HepG2 (cell line): ENCODE results near the gene OTUD6A. TPM values are rescaled to one million over a fixed set of nuclear protein-coding genes. Genes with fewer than 3 reads are reported as not detected.
A peak's percentile ranks its signal among the peaks of the same experiment; 100 is the strongest.
"Not testable (repeated sequence)": the region's sequence is repeated elsewhere in the genome, so short reads cannot be mapped to it uniquely, and the experiment has no call there.

ENCODE experiments used
- ATAC-seq: fragments of 200-7000 bp; cut with Tn5 transposase; 3 replicates; pipeline ENCODE4 v1.9.1; 2020; ENCODE audit warnings: mild to moderate bottlenecking, moderate library complexity
- BruUV-seq: library from RNA; stranded (reverse); fragments of 400-500 nt; replicated peaks from 2 replicates; lab custom pipeline; 2021; lab: Mats Ljungman, UMichigan
- CTCF ChIA-PET: fragments of 300-600 bp; formaldehyde crosslinking; extraction: SDS; loops from one replicate; lab custom pipeline; 2021; ENCODE audit warnings: low total read pairs, inconsistent platforms, low intra/inter-chr PET ratio; lab: Yijun Ruan, JAX
- POLR2A ChIA-PET: fragments of 350-600 bp; sonication (Branson Sonifier 250); formaldehyde crosslinking; loops from one replicate; lab custom pipeline; 2020; ENCODE audit warnings: antibody characterized with exemption, inconsistent platforms; lab: Yijun Ruan, JAX
- DNase-seq: peaks from one replicate; pipeline ENCODE4 v3.0.0-alpha.2; 2015; ENCODE audit warnings: low spot score
- FAIRE-seq: peaks from 3 replicates; lab custom pipeline; 2011; peaks lifted over from hg19 to GRCh38; lab: Jason Lieb, UNC
- H2AFZ ChIP-seq: one replicate; pipeline ENCODE4 v1.6.1; 2011; ENCODE audit warnings: low read length, inconsistent platforms
- H3K27ac ChIP-seq: fragments of 300-600 bp; 3 replicates; pipeline ENCODE4 v1.8.0; 2011; ENCODE audit warnings: mixed run types, mild to moderate bottlenecking, mixed read lengths, low read length, inconsistent platforms; ENCODE audit not compliant: insufficient read depth; ENCODE audit errors: extremely low read length
- H3K27me3 ChIP-seq, 2 experiments: fragments of 200-600 bp in 1 of 2; 2 replicates in 1 of 2; 3 replicates in 1 of 2; pipeline versions ENCODE4 v1.6.0 to v1.8.0; 2011; ENCODE audit warnings: low read length in 2 of 2, mild to moderate bottlenecking in 2 of 2, moderate library complexity in 2 of 2, inconsistent platforms in 1 of 2; ENCODE audit not compliant: insufficient read depth in 2 of 2, control insufficient read depth in 1 of 2
- H3K36me3 ChIP-seq, 2 experiments: fragments of 200-600 bp in 1 of 2; replicated peaks in 1 of 2; 2 replicates in 1 of 2; 3 replicates in 1 of 2; pipeline versions ENCODE4 v1.5.1 to v1.8.0; 2011; ENCODE audit warnings: low read length in 2 of 2, inconsistent platforms in 1 of 2; ENCODE audit not compliant: insufficient read depth in 2 of 2, control insufficient read depth in 1 of 2
- H3K4me1 ChIP-seq: 2 replicates; pipeline ENCODE4 v1.5.1; 2012; ENCODE audit warnings: low read length, inconsistent platforms; ENCODE audit not compliant: insufficient read depth
- H3K4me2 ChIP-seq: 2 replicates; pipeline ENCODE4 v1.6.0; 2011; ENCODE audit warnings: low read depth, low read length, inconsistent platforms
- H3K4me3 ChIP-seq, 3 experiments: fragments of 200-600 bp in 1 of 3; sonication (generic), shearing (Covaris generic) in 1 of 3; replicated peaks in 1 of 3; 2 replicates each; pipeline ENCODE4 v1.5.1; 2011 to 2016; ENCODE audit warnings: low read length in 3 of 3, inconsistent platforms in 2 of 3, low read depth in 2 of 3, mild to moderate bottlenecking in 2 of 3, control low read depth in 1 of 3, mixed read lengths in 1 of 3; ENCODE audit not compliant: insufficient read depth in 1 of 3
- H3K79me2 ChIP-seq: one replicate; pipeline ENCODE4 v1.6.1; 2011; ENCODE audit warnings: low read length, inconsistent platforms; ENCODE audit not compliant: insufficient read depth
- H3K9ac ChIP-seq: 2 replicates; pipeline ENCODE4 v1.6.0; 2011; ENCODE audit warnings: mild to moderate bottlenecking, low read depth, low read length, inconsistent platforms; ENCODE audit not compliant: insufficient read depth
- H3K9me3 ChIP-seq: 2 replicates; pipeline ENCODE4 v1.5.1; 2012; ENCODE audit warnings: mild to moderate bottlenecking, low read length
- H4K20me1 ChIP-seq: 2 replicates; pipeline ENCODE4 v1.6.0; 2011; ENCODE audit warnings: inconsistent platforms, mild to moderate bottlenecking, low read length, moderate library complexity; ENCODE audit not compliant: insufficient read depth
- ARID4A ChIP-seq: sonication (generic); formaldehyde crosslinking; IDR thresholded peaks from 2 replicates; pipeline ENCODE4 v1.5.0; 2020; ENCODE audit warnings: mild to moderate bottlenecking, missing genetic modification reagents, borderline replicate concordance
- WGBS: methylation state at CpG from one replicate; pipeline ENCODE4 v1.1.6; 2017; ENCODE audit warnings: low lambda C conversion rate; 5-methylcytosine and 5-hydroxymethylcytosine counted together
- in situ Hi-C: cut with HindIII; loops from 2 replicates; pipeline ENCODE4 v1.10.0; 2017; ENCODE audit warnings: low pct_unique_long_range_greater_than_20kb; ENCODE audit not compliant: extremely low pct_ligation_motif_present
- intact Hi-C: fragments of 100-400 bp; cut with micrococcal nuclease; formaldehyde crosslinking; loops from one replicate; pipeline ENCODE4 v1.10.0; 2022; ENCODE audit not compliant: unreplicated experiment
- microRNA-seq: library from miRNA; unstranded; fragments of <30 nt; microRNA quantifications from one replicate; pipeline ENCODE4, GENCODE V29; 2020
- polyA plus RNA-seq, 8 experiments: library from polyadenylated mRNA; depleted of rRNA in 3 of 8; stranded (reverse) in 7 of 8; unstranded in 1 of 8; fragments of >200 nt; fragmentation: Illumina TruSeq in 4 of 8; extraction: Trizol in 4 of 8; gene quantifications; 2 replicates each; pipeline versions ENCODE4 v1.2.1 to v1.2.3, GENCODE V29; 2011 to 2016; ENCODE audit warnings: low read depth in 4 of 8, missing spikeins in 1 of 8, mixed read lengths in 1 of 8; ENCODE audit not compliant: insufficient read depth in 1 of 8
- small RNA-seq, 3 experiments: library from RNA; depleted of rRNA; stranded (forward); fragments of <200 nt; gene quantifications; one replicate each; pipeline ENCODE3, GENCODE V24; 2012; ENCODE audit warnings: low read depth in 2 of 3, low replicate concordance in 1 of 3; ENCODE audit not compliant: insufficient read length in 3 of 3, insufficient read depth in 2 of 3
- total RNA-seq, 5 experiments: library from RNA; depleted of rRNA; stranded (reverse); fragments of >200 nt; fragmentation: Illumina TruSeq; extraction: Trizol; gene quantifications; 2 replicates each; pipeline ENCODE4 v1.2.3, GENCODE V29; 2016; ENCODE audit warnings: low read depth in 1 of 5

Gene OTUD6A
- total and polyA plus RNA-seq, 2 of the 13 experiments (the other 11 are each of a cell fraction or from before 2014, with no cell fraction given), result not detected

DNA sequence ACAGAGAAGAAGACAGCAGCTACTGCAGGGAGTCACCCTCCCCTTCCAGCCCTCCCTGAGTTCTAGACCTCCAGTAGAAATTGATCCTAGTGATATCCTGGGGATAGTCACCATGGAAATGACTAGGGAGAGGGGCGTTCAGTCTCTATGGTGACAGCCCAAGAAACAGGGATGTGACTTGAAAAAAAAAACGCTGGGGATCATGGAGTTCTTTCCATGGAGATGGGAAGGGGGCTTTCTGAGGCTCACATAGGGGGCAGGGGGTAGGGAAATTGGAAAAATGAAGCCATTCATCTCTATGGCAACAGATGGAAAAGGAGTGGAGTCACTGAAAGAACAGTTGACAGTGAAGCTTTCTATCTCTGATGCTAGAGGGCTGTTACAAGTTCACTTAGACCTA is 43.0 kb downstream of the OTUD6A start:
- no peak for FAIRE-seq
- CTCF ChIA-PET, result no interaction called here

GRCh38 chrX:70111436-70112026 is 49.3 kb downstream of the OTUD6A start:
- H3K4me2 ChIP-seq, H3K36me3 ChIP-seq, H4K20me1 ChIP-seq, CTCF ChIA-PET, DNase-seq, H3K27me3 ChIP-seq, in situ Hi-C loops, H3K9me3 ChIP-seq, ATAC-seq, FAIRE-seq, BruUV-seq, H3K4me1 ChIP-seq, H3K9ac ChIP-seq, H3K27ac ChIP-seq, intact Hi-C loops, H3K79me2 ChIP-seq, POLR2A ChIA-PET, H3K4me3 ChIP-seq, H2AFZ ChIP-seq: not testable (repeated sequence)
- 39% methylated on average over 4 of the region's 4 CpGs for WGBS

More for the DNA sequence above, 43.0 kb downstream of the OTUD6A start:
- Histone ChIP-seq H3K9me3 (no peaks in the 10 kb centered on the region), H3K27ac (no peak overlapping the region), H3K4me1 (no peaks in the 10 kb centered on the region), H3K36me3 (no peaks in the 10 kb centered on the region), H3K79me2 (no peaks in the 10 kb centered on the region), H3K4me2 (no peak overlapping the region), H3K4me3 (no peak overlapping the region), H2AFZ (no peak overlapping the region), H3K27me3 (no peaks in the 10 kb centered on the region), H4K20me1 (no peaks in the 10 kb centered on the region), H3K9ac (no peak overlapping the region)
- no peak for TF ChIP-seq ARID4A (CRISPR knock-in tag)
- DNase-seq, result no peak
- intact Hi-C loops (no loop called here), in situ Hi-C loops (no loop called here)
- no TSS peak for BruUV-seq
- ATAC-seq, result no peak
- 7% methylated on average over 2 of the region's 2 CpGs for WGBS
- POLR2A ChIA-PET, result no interaction called here

Small RNAs within 50 kb of the gene (microRNA-seq; reads per million reads assigned to microRNA genes)
- gene MIR676, result 31.3 reads per million, percentile 61 among the genes with 10 or more reads in this experiment

Small RNAs within 50 kb of the gene (small RNA-seq; reads per million reads assigned to genes)
- 0.51 to 120 (median 66.0) reads per million in 3 experiments for gene MIR676

Other genes starting within 250 kb of the OTUD6A start
- gene AWAT2, start 12.5 kb upstream of the OTUD6A start, total RNA-seq (2016; rRNA removed; fragmentation: Illumina TruSeq; extraction: Trizol), result not detected in 2 replicates
- gene AWAT2, start 12.5 kb upstream of the OTUD6A start, polyA plus RNA-seq (2011; rRNA removed), result not detected in 2 replicates
- 59.3 and 79.4 TPM in 2 replicates for gene IGBP1, start 71.0 kb downstream of the OTUD6A start, total RNA-seq (2016; rRNA removed; fragmentation: Illumina TruSeq; extraction: Trizol)
- 81.2 and 103 TPM in 2 replicates for gene IGBP1, start 71.0 kb downstream of the OTUD6A start, polyA plus RNA-seq (2011; rRNA removed)
- not detected in 2 replicates for gene DGAT2L6, start 115.0 kb downstream of the OTUD6A start, total RNA-seq (2016; rRNA removed; fragmentation: Illumina TruSeq; extraction: Trizol)
- not detected in 2 replicates for gene DGAT2L6, start 115.0 kb downstream of the OTUD6A start, polyA plus RNA-seq (2011; rRNA removed)
- not detected in 2 replicates for gene AWAT1, start 172.2 kb downstream of the OTUD6A start, total RNA-seq (2016; rRNA removed; fragmentation: Illumina TruSeq; extraction: Trizol)
- gene AWAT1, start 172.2 kb downstream of the OTUD6A start, polyA plus RNA-seq (2011; rRNA removed), result not detected in 2 replicates
- gene P2RY4, start 197.7 kb downstream of the OTUD6A start, total RNA-seq (2016; rRNA removed; fragmentation: Illumina TruSeq; extraction: Trizol), result 0.07 TPM in 1 of 2 replicates, not detected in the other
- 0.49 and 0.67 TPM in 2 replicates for gene P2RY4, start 197.7 kb downstream of the OTUD6A start, polyA plus RNA-seq (2011; rRNA removed)
- not detected in 2 replicates for gene ARR3, start 205.9 kb downstream of the OTUD6A start, total RNA-seq (2016; rRNA removed; fragmentation: Illumina TruSeq; extraction: Trizol)
- not detected in 2 replicates for gene ARR3, start 205.9 kb downstream of the OTUD6A start, polyA plus RNA-seq (2011; rRNA removed)
- gene RAB41, start 219.7 kb downstream of the OTUD6A start, total RNA-seq (2016; rRNA removed; fragmentation: Illumina TruSeq; extraction: Trizol), result not detected in 2 replicates
- gene RAB41, start 219.7 kb downstream of the OTUD6A start, polyA plus RNA-seq (2011; rRNA removed), result not detected in 2 replicates
- gene PDZD11, start 227.5 kb downstream of the OTUD6A start, total RNA-seq (2016; rRNA removed; fragmentation: Illumina TruSeq; extraction: Trizol), result 29.1 and 42.0 TPM in 2 replicates
- 42.9 and 47.0 TPM in 2 replicates for gene PDZD11, start 227.5 kb downstream of the OTUD6A start, polyA plus RNA-seq (2011; rRNA removed)
- gene KIF4A, start 227.6 kb downstream of the OTUD6A start, total RNA-seq (2016; rRNA removed; fragmentation: Illumina TruSeq; extraction: Trizol), result 28.2 and 42.2 TPM in 2 replicates
- gene KIF4A, start 227.6 kb downstream of the OTUD6A start, polyA plus RNA-seq (2011; rRNA removed), result 5.6 and 9.4 TPM in 2 replicates